DLD1 (cell line): ENCODE data around the gene RMDN3.

Experiments
- in situ Hi-C: cut with HindIII; loops from 2 replicates; pipeline ENCODE4 v1.10.0; 2017; ENCODE audit warnings: low sequenced_read_pairs

The RMDN3 gene

DNA sequence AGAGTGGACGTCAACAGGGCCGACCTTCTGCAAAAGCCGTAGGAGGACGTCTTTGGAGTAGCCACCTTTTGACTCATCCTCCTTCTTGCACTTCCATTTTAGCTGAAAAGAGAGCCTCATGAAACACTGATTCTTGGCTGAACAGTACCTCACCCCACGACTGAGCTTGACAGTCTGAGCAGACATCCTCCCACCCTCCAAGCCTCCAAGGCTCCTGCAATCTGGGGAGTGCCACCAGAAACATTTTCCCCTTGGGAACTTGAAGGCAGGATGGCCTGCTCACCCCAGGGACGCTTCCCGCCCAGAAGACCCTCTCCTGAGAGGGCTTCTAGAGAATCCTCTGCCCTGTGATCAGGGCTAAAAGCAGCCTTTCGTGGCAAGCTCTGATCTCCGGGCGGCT, 20.0 kb upstream of the RMDN3 start:
- in situ Hi-C loops: loop anchor here (5.0 kb wide), 1 partner anchor 33 kb away; no protein-coding TSS in a partner anchor

DNA sequence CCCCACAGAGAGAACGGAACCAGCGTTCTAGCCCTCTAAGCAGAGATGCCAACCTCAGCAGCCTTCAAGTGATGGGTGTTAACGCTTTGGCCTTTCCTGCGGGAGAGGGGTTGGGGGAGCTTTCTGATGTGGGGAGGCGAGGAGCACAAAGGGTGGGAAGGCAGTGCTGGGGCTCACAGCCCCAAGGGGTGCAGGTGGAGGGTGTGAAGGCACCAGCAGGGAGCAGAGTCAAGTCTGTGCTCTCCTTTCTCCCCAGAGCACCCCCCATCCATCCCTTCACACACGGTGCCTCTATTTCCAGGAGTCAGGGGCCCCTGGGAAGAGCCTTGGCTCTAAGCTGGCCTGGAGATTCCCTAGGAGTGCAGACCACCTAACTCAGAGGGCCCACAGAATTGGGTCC, 18.8 kb upstream of the RMDN3 start:
- in situ Hi-C loops: no loop called here

DNA sequence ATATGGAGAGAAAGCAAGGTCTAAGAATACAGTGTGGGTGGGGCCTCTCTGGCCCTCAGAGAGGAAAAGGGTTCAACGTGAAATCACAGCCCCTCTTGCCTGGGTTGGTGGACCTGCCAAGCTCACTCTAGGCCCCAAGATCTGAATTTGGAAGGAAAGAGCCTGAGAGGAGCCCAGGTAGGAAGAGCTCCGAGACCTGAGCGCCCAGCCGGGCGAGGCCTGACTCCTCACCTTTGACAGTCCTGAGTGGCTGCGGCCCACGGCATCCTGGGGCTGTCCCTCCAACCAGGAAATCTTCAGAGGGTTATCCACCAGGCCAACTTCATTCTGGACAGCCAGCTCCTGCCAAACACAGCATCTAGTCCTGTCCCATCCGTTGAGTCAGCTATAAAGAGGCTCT, 18.4 kb upstream of the RMDN3 start:
- in situ Hi-C loops: no loop called here

DNA sequence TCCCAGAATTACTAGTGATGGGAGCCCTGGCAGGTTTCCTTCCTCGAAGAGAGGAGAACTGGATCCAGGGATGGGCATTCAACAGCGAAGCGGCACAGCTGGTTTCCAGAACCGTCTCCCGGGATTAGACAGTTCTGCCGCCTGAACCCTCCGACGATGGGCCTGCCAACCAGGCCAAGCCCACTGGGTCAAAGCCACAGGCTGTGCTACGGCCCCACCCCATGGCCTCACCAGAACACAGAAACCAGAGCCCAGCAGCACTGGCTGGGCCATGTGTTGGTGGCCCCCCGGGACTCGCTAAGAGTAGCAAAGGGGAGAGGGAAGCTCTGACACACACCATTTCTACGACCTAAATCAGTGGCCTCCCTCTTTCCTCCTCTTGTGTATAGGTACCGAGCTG, 17.0 kb upstream of the RMDN3 start:
- in situ Hi-C loops: no loop called here

DNA sequence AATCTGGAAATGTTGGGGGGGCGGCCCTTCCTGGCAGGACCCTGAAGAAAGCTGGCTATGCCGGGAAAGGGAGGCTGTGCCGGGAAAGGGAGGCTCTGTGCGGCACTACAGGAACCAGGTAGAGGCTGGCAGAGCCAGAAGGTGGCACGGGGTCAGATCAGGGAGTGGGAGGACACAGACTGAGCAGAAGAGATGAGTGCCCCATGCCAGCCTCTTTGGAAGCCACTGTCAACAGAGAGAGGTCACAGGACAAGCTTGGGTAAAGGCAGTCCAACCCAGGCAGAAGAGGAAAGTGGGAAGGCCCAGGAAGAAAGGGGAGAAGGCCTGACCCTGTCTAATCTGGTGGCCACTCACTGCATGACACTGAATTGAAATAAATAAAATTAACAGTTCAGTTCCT, 16.2 kb upstream of the RMDN3 start:
- in situ Hi-C loops: no loop called here

DNA sequence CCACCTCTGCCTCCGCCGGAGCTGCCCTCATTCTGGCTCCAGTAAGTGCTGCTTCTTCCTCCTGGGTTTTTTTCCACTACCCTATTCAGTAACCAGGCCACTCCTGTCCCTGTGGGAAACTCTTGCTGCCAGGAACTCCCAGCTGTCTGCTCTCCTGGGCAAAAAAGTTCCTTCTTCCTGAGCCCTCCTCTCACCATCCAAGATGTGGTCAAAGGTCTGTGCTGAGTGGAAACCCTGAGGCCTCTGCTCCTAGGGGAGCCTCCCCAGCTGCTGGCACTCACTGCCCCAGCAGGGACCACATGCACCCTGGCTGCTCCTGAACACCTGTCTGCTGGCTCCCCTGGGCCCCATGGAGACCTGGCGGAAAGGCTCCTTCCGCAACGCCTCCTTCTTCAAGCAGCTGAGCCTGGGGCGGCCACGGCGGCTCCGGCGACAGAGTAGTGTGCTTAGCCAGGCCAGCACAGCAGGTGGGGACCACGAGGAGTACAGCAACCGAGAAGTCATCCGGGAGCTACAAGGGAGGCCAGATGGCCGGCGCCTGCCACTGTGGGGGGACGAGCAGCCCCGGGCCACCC, 15.2 kb upstream of the RMDN3 start:
- in situ Hi-C loops: no loop called here

DNA sequence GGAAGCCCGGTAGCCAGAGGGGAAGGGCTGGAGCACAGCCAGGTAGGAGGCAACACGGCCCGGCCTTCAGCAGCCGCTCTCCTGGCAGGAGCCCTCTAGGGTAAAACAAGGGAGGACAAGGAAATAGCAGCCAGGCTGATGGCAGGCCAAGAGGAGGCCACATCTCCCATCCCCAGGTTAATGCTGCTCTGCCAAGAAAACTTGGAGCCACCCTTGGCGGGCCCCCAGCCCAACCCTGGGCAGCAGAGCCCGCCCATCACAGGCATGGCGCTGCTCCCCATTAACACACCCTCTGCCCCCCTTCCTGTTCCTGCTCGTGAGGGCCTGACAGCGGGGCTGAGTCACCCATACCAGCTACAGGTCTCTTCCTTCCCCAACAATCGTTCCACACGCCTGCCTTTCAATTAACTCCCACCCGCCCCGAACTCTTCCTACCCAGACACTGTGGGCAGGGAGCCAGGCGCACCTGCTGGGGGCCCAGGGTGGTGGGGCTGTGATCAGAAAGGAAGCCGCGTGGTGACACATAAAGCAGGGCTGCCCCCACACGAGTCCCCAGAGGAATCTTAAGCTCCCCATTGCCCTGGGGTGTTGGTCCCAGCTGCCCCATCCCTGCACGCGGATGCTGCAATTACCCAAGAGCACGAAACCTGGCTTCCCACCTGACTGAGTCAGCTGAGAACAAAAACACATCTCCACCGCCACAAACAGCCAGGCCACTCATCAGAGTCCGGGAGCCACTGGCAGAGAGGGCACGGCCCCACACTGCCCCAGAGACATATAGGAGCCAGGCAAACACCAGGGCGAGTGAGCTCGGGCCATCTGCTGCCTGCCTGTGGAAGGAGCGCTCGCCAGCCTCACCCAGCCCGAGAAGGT, 14.5 kb upstream of the RMDN3 start, which contains the start of gene C15orf62:
Gene C15orf62 (plus strand): TSS at position 707 of the 873 bp plus-strand sequence. CDS start 516 bp downstream, outside the sequence.
- in situ Hi-C loops: no loop called here

DNA sequence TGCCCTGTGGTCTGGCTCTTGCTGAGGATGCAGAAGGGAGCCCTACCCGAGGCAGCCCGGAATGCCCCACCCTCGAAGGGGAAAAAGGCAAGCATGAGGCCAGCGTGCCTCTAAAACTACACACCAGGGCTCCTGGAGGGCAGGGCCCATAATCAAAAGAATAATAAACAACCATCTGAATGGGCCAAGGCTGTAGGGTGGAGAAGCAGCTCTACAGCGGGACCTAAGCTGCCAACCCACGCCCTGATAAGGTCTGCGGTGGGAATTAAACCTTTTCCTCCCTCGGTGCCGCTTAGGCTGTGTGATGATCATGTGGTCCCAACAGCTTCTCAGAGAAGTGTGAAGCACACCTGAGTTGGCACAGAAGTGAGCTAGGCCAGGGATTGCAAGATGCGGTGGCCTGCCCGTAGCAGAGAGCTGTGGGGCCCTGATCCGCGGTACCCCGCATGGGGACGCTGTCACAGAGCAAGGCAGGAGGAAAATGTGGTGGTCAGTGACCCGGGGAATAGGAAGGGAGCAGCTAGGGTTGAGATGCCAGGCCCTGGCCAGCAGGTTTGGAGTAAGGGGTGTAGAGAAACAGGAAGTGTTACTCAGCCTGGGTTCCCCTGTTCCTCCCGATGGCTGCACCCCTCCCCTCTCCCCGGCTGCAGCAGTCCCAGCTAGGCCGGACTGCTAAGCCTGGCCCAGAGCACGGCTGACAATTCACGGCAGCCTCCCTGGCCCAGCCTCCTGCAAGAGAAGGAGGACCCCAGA, 13.6 kb upstream of the RMDN3 start:
- in situ Hi-C loops: no loop called here

DNA sequence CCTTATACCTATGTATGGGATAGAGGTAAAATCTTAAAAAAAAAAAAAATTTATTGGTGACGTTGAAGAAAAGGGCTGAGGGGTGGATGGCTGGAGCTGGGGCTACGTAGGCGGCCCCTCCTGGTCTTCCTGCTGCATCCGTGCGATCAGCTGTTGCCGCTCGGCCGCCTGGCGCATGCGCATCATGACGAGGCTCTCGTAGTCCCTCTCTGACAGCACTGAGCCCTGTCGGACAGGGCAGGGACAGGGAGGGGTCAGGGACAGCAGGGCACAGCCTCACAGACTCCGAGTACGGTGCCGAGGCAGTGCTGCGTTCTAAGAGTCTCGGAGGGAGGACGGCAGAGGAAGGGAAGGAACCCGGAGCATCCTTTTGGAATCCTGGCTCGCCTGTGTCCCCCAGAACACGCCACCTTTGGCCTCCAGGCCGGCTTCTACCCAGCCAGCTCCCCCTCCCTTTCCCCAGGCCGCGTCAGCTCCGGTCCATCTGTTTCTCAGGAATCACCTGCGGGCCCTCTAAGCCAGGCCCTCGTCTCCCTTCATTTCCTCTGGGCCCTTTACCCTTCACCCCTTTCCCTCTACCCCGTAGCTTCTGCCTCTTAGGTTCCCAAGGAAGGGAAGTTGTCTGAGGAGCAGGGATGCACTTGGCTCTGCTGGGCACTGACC, 12.9 kb upstream of the RMDN3 start:
- in situ Hi-C loops: no loop called here

DNA sequence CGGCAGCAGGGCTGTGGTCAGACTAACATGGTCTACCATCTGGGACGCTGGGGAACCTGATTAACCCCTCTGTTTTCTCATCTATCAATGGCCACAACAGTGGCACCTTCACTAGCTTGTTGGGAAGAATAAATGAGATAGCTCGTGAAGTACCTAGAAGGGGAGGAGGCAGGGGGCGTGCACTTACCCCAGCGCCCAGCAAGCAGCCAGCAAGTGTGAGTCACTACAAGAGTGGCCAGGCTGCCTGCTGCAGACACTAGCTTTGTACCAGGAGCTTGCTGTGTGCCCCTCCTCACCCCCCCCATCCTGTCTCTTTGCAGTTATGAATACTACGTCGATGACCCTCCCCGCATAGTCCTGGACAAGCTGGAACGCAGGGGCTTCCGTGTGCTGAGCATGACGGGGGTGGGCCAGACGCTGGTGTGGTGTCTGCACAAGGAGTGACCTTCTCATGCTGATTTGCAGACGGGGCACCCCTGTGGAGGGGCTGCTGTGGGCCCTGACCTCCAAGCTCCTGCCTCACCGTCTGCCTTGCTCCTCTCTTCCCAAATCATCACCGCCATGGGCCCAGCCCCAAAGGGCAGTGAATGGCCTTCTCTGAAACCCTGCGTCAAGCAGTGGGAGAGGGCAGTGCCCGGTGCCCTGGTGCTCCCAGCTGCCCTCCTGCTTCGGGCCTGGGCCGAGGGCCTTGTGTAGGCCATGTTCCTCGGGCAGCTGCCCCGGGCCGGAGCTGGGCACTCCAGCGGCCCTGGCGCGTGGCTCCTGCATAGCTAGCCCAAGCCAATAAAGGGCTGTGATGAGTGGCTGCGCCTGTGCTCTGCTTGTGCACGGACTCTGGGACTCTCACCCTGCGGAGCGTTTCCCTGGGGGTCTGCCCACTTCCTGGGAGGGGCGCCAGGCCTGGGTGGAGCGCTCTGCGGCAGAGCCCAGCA, 12.1 kb upstream of the RMDN3 start:
- in situ Hi-C loops: no loop called here

DNA sequence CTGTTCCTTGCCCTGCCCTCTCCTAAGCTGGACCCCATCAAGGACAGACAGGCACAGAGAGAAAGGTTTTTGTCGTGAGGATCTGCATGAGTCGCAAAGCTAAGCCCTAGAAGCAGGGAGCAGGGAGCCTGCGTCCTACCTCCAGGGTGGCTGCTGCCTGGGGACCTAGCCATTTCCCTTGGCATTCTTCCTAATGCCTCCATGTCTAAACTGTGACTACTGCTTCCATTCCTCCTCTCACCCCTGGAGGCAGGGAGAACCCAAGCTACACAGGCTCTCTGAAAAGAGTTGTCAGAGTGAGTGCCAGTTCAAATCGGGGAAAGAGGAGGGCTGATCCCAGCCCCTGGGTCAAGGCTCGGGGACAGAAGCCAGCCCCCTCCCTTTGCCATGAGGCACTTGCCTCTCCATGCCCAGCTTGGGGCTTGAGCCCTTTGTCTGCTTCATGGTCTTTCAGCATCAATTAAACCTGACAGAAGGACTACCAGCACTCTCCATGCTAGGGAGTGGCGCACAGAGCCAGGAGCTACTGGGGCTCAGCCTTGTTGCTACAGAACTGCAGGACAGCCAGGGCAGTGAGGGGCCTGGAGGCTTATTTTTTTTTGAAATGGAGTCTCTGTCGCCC, 11.3 kb upstream of the RMDN3 start:
- in situ Hi-C loops: no loop called here

DNA sequence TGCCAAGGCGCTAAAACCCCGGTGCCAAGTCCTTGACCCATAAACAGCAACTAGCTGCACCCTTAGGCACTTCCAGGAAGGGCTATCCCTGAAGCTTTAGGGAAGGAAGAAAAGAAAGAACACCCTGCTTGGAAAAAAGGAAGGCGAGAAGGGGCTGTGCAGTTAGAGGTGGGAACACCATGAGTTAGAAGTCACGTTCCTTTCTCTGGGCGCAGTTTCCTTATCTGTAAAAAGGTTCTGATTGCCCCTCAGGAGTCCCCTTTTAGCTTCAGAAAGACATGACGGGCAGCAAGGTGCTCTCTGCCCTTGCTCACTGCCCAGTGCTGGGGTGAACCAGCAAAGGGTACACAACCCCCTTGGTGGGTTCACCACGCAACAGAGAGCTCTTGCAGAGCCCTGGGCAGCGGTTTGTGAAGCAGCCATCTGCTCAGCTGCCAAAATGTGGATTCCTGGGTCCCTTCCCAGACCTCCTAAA, 9.6 kb upstream of the RMDN3 start:
- in situ Hi-C loops: no loop called here

DNA sequence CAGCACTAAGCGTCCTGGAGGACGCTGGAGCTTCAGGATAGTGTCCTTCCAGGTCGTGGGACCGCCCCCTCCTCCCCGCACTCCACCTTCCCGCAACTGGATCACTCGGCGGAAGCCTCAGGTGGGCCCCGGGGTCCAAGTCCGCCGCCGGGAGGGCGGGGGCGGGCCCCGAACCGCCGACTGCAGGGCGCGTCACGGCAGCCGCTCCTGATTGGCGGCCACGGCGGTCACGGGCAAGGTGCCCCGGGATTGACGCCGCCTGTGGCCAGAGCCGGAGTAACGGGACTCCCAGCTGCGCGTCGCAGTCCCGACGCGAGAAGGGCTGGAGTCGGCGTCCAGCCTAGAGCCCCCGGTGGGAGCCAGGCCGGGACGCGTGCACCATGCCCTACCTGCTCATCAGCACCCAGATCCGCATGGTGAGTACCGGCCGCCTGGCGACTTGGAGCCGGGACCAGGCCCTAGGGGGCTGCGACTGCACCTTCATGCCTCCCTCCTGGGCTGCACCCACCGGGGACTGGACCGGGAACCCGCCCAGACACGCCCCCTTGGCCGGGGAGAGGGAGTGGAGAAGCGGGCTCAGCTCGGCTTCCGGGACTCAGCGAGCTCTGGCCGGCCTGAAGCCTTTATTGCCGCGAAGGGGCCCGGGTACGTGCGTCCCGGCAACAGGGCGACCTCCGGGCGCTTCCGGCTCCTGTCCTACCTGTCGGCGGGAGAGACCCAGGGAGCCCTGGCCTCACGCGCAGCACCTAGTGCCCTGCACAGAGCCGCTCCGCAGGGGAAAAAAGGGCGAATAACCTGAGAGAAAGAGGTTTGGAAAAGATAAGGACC, 9.0 kb upstream of the RMDN3 start, which contains the start of gene GCHFR:
Gene GCHFR (plus strand): TSS at position 268 of the 828 bp plus-strand sequence. CDS start 113 bp downstream, at position 381.
- in situ Hi-C loops: no loop called here

DNA sequence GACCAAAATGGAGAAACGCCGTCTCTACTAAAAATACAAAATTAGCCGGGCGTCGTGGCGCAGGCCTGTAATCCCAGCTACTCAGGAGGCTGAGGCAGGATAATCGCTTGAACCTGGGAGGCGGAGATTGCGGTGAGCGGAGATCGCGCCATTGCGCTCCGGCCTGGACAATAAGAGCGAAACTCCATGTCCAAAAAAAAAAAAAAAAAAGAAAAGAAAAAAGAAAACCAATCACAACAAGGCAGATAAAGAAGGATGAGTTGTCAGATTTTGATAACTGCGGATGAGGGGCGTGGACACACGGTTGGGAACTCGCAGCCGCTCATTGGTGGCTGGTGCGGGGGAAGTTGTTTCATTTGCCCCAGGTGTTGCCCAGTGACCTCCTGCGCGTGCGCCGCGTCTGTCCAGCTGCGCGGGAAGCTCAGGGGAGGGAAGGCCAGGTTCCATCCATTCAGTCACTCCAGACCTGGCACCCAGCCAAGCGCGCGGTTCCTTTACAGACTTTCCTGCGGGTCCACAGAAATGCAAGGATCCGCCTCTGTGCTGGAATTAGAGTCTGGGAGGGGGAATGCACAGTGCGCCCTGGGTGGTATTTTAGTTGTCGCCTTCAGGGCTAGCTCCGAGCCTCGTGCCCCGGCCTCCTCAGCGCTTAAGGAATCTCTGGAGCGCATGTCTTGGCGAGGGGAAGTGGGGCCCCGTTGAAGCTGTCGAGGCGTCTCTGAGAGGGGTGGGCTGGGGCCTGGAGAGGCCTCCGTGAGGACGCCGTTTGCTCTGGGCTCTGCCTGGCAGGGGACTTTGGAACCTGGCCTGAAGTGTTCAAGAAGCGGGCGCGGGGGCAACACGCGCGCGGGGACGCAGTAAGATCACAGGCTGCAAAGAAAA, 8.1 kb upstream of the RMDN3 start:
- in situ Hi-C loops: no loop called here

DNA sequence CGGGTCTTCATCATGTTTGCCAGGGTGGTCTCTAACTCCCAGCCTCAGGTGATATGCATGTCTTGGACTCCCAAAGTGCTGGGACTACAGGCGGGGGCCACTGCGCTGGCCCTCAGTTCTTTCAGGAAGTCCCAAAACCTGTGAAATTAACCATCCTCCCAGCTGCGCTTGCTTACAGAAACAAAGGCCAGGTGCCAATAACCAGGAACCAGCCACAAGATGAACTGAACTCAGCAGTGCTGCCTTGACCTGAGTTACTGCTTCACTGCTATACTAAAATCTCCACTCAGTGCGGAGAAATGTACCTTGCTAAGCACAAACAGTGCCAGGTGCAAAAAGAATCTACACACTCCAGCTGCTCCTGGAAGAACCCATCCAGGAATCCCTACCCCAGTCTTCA, 4.9 kb upstream of the RMDN3 start:
- in situ Hi-C loops: no loop called here

DNA sequence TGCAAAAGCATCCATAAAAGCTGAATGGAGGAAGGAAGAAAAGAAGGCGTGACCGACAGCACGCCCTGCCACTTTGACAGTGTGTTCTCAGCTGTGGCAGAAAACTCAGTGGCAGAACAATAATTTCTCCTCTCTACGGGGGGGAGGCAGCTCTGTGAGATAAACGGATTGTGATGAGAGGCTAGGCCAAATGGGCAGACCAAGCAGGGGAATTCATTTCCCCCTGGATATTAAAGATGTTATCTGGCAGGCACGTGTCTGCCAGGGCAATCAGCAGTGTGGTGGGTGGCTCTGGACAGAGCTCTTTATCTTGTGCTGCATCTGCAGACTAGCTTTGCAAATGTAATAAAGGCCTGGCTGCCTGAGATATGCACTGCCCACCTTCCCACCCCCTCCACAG, 1.9 kb upstream of the RMDN3 start:
- in situ Hi-C loops: no loop called here

DNA sequence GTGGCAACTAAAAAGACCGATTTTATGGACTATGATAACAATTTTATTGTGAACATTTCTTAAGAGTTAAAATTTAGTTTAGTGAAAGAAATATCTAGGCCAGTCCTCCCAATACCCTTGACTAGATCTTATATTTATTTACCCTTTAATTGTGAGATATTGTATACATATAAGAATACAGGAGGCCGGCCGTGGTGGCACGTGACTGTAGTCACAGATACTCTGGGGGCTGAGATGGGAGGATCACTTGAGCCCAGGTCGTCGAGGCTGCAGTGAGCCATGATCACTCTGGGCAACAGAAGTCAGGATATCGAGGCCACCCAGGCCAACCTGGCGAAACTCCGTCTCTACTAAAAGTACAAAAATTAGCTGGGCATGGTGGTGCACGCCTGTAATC, 756 bp upstream of the RMDN3 start:
- in situ Hi-C loops: no loop called here

DNA sequence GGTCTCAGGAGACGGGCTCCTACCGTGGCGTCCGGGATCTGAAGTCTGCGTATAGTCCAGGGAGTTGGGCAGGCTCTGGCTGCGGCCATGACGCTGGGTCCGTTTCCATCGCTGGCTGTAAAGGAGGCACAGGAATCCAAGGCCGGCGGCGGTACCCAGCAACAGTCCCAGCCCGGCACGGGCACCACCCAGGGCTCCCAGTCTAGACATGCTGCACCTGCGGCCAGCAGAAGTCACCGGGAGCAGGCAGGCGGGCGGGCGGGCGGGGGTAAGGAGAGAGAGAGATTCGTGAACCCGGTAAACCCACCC, 526 bp downstream of the RMDN3 start:
- in situ Hi-C loops: no loop called here
